ENCODE measurements around the gene BRSK2.

BRSK2 gene

GRCh38 chr11:1399386-1400316 lies 9.9 kb downstream of the BRSK2 start:
- no peak overlapping the region for H3K4me3 ChIP-seq (ENCODE audit: low read depth, low read length)
- CTCF ChIA-PET: no interaction called here
- no peaks in the 10 kb centered on the region for H3K4me1 ChIP-seq (ENCODE audit: control insufficient read depth, insufficient read depth, low read length)
- peaks cover 0 to 5% of the 10 kb centered on the region in 2 experiments; a peak in 1 of 3 replicates for H3K36me3 ChIP-seq (ENCODE audit: control insufficient read depth in 2 of 2, insufficient read depth in 1 of 2, low read length in 2 of 2)
- TF ChIP-seq ZIC2 (tag by site-specific recombination; IDR thresholded peaks at IDR 0.05) (peak; percentile 49; the same call in 1 of the 2 replicates), ZNF302 (tag by site-specific recombination; IDR thresholded peaks at IDR 0.05; ENCODE audit: low read depth) (no peak), ZNF571 (tag by site-specific recombination; IDR thresholded peaks at IDR 0.05) (no peak)
- no peaks in the 10 kb centered on the region for H3K9me3 ChIP-seq (ENCODE audit: control insufficient read depth, insufficient read depth, low read depth, low read length)
- POLR2A ChIA-PET: no interaction called here
- no peak overlapping the region for H3K27ac ChIP-seq (ENCODE audit: extremely low read depth, low read depth, low read length)

GRCh38 chr11:1400317-1401170 lies 10.8 kb downstream of the BRSK2 start:
- H3K4me3 ChIP-seq (ENCODE audit: low read depth, low read length): no peak overlapping the region
- TF ChIP-seq ZNF621 (tag by site-specific recombination; IDR thresholded peaks at IDR 0.05): no peak
- no peak for TF ChIP-seq FEZF1 (tag by site-specific recombination; IDR thresholded peaks at IDR 0.05)
- TF ChIP-seq ZBTB21 (tag by site-specific recombination; IDR thresholded peaks at IDR 0.05): no peak
- no peak for TF ChIP-seq GLIS1 (tag by site-specific recombination; IDR thresholded peaks at IDR 0.05)
- no peak for TF ChIP-seq RBAK (tag by site-specific recombination; IDR thresholded peaks at IDR 0.05)
- no peak for TF ChIP-seq ZNF362 (tag by site-specific recombination; IDR thresholded peaks at IDR 0.05)
- TF ChIP-seq ZNF639 (tag by site-specific recombination; IDR thresholded peaks at IDR 0.05): no peak
- TF ChIP-seq ZNF701 (tag by site-specific recombination; IDR thresholded peaks at IDR 0.05): no peak
- no peak for TF ChIP-seq ZNF184 (tag by site-specific recombination; IDR thresholded peaks at IDR 0.05)
- TF ChIP-seq ZNF555 (tag by site-specific recombination; conservative IDR thresholded peaks at IDR 0.05): no peak
- no peak for TF ChIP-seq ZNF280C (tag by site-specific recombination; IDR thresholded peaks at IDR 0.05)
- no peak for TF ChIP-seq ZNF423 (tag by site-specific recombination; IDR thresholded peaks at IDR 0.05)
- TF ChIP-seq KLF9 (tag by site-specific recombination; IDR thresholded peaks at IDR 0.05; ENCODE audit: low read depth): no peak
- TF ChIP-seq ZNF707 (tag by site-specific recombination; IDR thresholded peaks at IDR 0.05): no peak
- no peak for TF ChIP-seq ZNF48 (tag by site-specific recombination; IDR thresholded peaks at IDR 0.05)
- TF ChIP-seq SETDB1 (IDR thresholded peaks at IDR 0.05; ENCODE audit: insufficient read length, low read length): no peak
- no peak for TF ChIP-seq ZFP3 (tag by site-specific recombination; IDR thresholded peaks at IDR 0.05; ENCODE audit: low read depth)
- TF ChIP-seq EGR2 (tag by site-specific recombination; IDR thresholded peaks at IDR 0.05; ENCODE audit: low read depth): no peak
- no peak overlapping the region for H3K27ac ChIP-seq (ENCODE audit: extremely low read depth, low read depth, low read length)
- ChIA-PET CTCF (no interaction called here), POLR2A (no interaction called here)
- H3K36me3 ChIP-seq (ENCODE audit: control insufficient read depth in 2 of 2, insufficient read depth in 1 of 2, low read length in 2 of 2): peaks cover 0 to 5% of the 10 kb centered on the region in 2 experiments; a peak in 1 of 3 replicates
- no peaks in the 10 kb centered on the region for H3K9me3 ChIP-seq (ENCODE audit: control insufficient read depth, insufficient read depth, low read depth, low read length)
- no peaks in the 10 kb centered on the region for H3K4me1 ChIP-seq (ENCODE audit: control insufficient read depth, insufficient read depth, low read length)

Measured in HEK293 (cell line).